ENCODE results near the gene CAPN13.

- no peak for TF ChIP-seq CTCF (IDR thresholded peaks at IDR 0.05; ENCODE audit: low read depth, low read length)
- no peak for TF ChIP-seq POLR2A (IDR thresholded peaks at IDR 0.05; ENCODE audit: extremely low read depth, insufficient read length)
- no peak for TF ChIP-seq MAX (IDR thresholded peaks at IDR 0.05; ENCODE audit: low read depth, low read length)
Observed at GRCh38 chr2:30764021-30764800, 43.0 kb downstream of the CAPN13 start.
